Keratinocyte (primary cell): ENCODE measurements around the gene RNH1. TPM values are rescaled to one million over a fixed set of nuclear protein-coding genes. Genes with fewer than 3 reads are reported as not detected.

Source experiments
- DNase-seq: peaks from one replicate; pipeline ENCODE4 v3.0.0-alpha.2; 2011; ENCODE audit warnings: low read depth, missing footprints, low spot score
- FAIRE-seq: peaks from 2 replicates; lab custom pipeline; 2011; peaks lifted over from hg19 to GRCh38; lab: Jason Lieb, UNC
- H2AFZ ChIP-seq: 2 replicates; pipeline ENCODE4 v1.6.0; 2012; ENCODE audit warnings: low read length, control low read depth, inconsistent platforms; ENCODE audit not compliant: control insufficient read depth
- H3K27ac ChIP-seq: 2 replicates; pipeline ENCODE4 v1.5.1; 2011; ENCODE audit warnings: low read length; ENCODE audit not compliant: control insufficient read depth, insufficient read depth
- H3K27me3 ChIP-seq: 3 replicates; pipeline ENCODE4 v1.6.0; 2011; ENCODE audit warnings: low read length; ENCODE audit not compliant: control insufficient read depth, insufficient read depth; ENCODE audit errors: extremely low read depth
- H3K36me3 ChIP-seq, 2 experiments: 2 replicates in 1 of 2; 3 replicates in 1 of 2; pipeline ENCODE4 v1.5.1; 2011; ENCODE audit warnings: low read length in 2 of 2, mild to moderate bottlenecking in 1 of 2; ENCODE audit not compliant: control insufficient read depth in 2 of 2, insufficient read depth in 2 of 2; ENCODE audit errors: extremely low read depth in 1 of 2
- H3K4me1 ChIP-seq: 3 replicates; pipeline ENCODE4 v1.5.1; 2011; ENCODE audit warnings: low read length; ENCODE audit not compliant: control insufficient read depth, insufficient read depth; ENCODE audit errors: extremely low read depth
- H3K4me2 ChIP-seq: 3 replicates; pipeline ENCODE4 v1.6.0; 2011; ENCODE audit warnings: low read depth, low read length; ENCODE audit not compliant: control insufficient read depth, insufficient read depth; ENCODE audit errors: extremely low read depth
- H3K4me3 ChIP-seq, 3 experiments: fragments of 200-600 bp in 1 of 3; sonication (generic) in 1 of 3; 2 replicates in 2 of 3; 3 replicates in 1 of 3; pipeline ENCODE4 v1.5.1; 2011 to 2016; ENCODE audit warnings: low read length in 3 of 3, mild to moderate bottlenecking in 3 of 3, control low read depth in 2 of 3, inconsistent platforms in 1 of 3, low read depth in 1 of 3, mixed read lengths in 1 of 3, mixed run types in 1 of 3, moderate library complexity in 1 of 3; ENCODE audit not compliant: control insufficient read depth in 2 of 3, insufficient read depth in 2 of 3; ENCODE audit errors: extremely low read depth in 1 of 3
- H3K79me2 ChIP-seq: 2 replicates; pipeline ENCODE4 v1.6.0; 2012; ENCODE audit warnings: low read length; ENCODE audit not compliant: control insufficient read depth, insufficient read depth
- H3K9ac ChIP-seq: 3 replicates; pipeline ENCODE4 v1.6.0; 2011; ENCODE audit warnings: low read length; ENCODE audit not compliant: control insufficient read depth, insufficient read depth; ENCODE audit errors: extremely low read depth
- H3K9me1 ChIP-seq: 3 replicates; pipeline ENCODE4 v1.6.0; 2011; ENCODE audit warnings: low read length; ENCODE audit not compliant: control insufficient read depth, insufficient read depth; ENCODE audit errors: extremely low read depth
- H3K9me3 ChIP-seq: 2 replicates; pipeline ENCODE4 v1.5.1; 2012; ENCODE audit warnings: low read depth, low read length; ENCODE audit not compliant: control insufficient read depth
- H4K20me1 ChIP-seq: 3 replicates; pipeline ENCODE4 v1.6.0; 2011; ENCODE audit warnings: low read length; ENCODE audit not compliant: control insufficient read depth, insufficient read depth; ENCODE audit errors: extremely low read depth
- CTCF ChIP-seq, 3 experiments: IDR thresholded peaks in 1 of 3; conservative IDR thresholded peaks in 1 of 3; optimal IDR thresholded peaks in 1 of 3; 2 replicates in 2 of 3; 3 replicates in 1 of 3; pipeline versions ENCODE3 to v1.5.1; 2011; ENCODE audit warnings: low read length in 3 of 3, mild to moderate bottlenecking in 3 of 3, moderate library complexity in 2 of 3, control low read depth in 1 of 3, inconsistent platforms in 1 of 3; ENCODE audit not compliant: insufficient read depth in 2 of 3; ENCODE audit errors: extremely low read depth in 1 of 3
- EZH2 ChIP-seq: IDR thresholded peaks from one replicate; pipeline ENCODE4 v1.6.1; 2012; ENCODE audit warnings: inconsistent platforms, mild to moderate bottlenecking, low read length, moderate library complexity
- dilution Hi-C: fragments of 300-500 bp; cut with MboI; formaldehyde crosslinking; loops from one replicate; pipeline ENCODE4 v1.7.0; 2020; ENCODE audit warnings: low sequenced_read_pairs; ENCODE audit not compliant: extremely low pct_ligation_motif_present
- polyA plus RNA-seq, 5 experiments: library from polyadenylated mRNA; depleted of rRNA in 3 of 5; stranded (reverse) in 3 of 5; stranded (forward) in 1 of 5; unstranded in 1 of 5; fragments of >200 nt; gene quantifications; 1 replicate in 1 of 5; 2 replicates in 3 of 5; 3 replicates in 1 of 5; pipeline versions ENCODE4 v1.2.1 to v1.2.3, GENCODE V29; 2011 to 2012; ENCODE audit warnings: missing spikeins in 2 of 5, low read depth in 1 of 5, low replicate concordance in 1 of 5

The RNH1 gene
- polyA plus RNA-seq, 1 donor (not counting 4 experiments of a cell fraction or from before 2014, with no cell fraction given): 92.0 TPM

- DNase-seq: no peak
- H3K36me3 ChIP-seq: peaks cover 15 to 26% of the 10 kb centered on the region in 2 experiments
- no peak for FAIRE-seq
- TF ChIP-seq EZH2 (no peak), CTCF (optimal IDR thresholded peaks at IDR 0.05 in 1 of 3, IDR thresholded peaks at IDR 0.05 in 1 of 3, conservative IDR thresholded peaks at IDR 0.05 in 1 of 3; ENCODE audit: extremely low read depth in 1 of 3, insufficient read depth in 2 of 3, low read length in 3 of 3) (no peak)
- no peaks in the 10 kb centered on the region for H4K20me1 ChIP-seq
- H3K9ac ChIP-seq: no peak overlapping the region
- no peak overlapping the region for H3K4me2 ChIP-seq
- H3K9me1 ChIP-seq: no peaks in the 10 kb centered on the region
- dilution Hi-C loops: no loop called here
- no peaks in the 10 kb centered on the region for H3K9me3 ChIP-seq
- H3K27ac ChIP-seq: no peak overlapping the region
- no peak overlapping the region for H2AFZ ChIP-seq
- no peaks in the 10 kb centered on the region for H3K27me3 ChIP-seq
- peaks cover 78% of the 10 kb centered on the region for H3K79me2 ChIP-seq
- H3K4me1 ChIP-seq: peaks cover 10% of the 10 kb centered on the region
- H3K4me3 ChIP-seq: no peak overlapping the region
These were observed 53.0 kb downstream of the RNH1 start for GRCh38 chr11:454043-454442.

GRCh38 chr11:453564-453963 lies 53.5 kb downstream of the RNH1 start:
- peaks cover 14% of the 10 kb centered on the region for H3K4me1 ChIP-seq
- H3K27me3 ChIP-seq: no peaks in the 10 kb centered on the region
- FAIRE-seq: no peak
- no peak overlapping the region for H3K9ac ChIP-seq
- DNase-seq: no peak
- H3K79me2 ChIP-seq: peaks cover 73% of the 10 kb centered on the region
- H3K36me3 ChIP-seq: peaks cover 15 to 23% of the 10 kb centered on the region in 2 experiments
- TF ChIP-seq EZH2: no peak
- no peak for TF ChIP-seq CTCF (optimal IDR thresholded peaks at IDR 0.05 in 1 of 3, IDR thresholded peaks at IDR 0.05 in 1 of 3, conservative IDR thresholded peaks at IDR 0.05 in 1 of 3; ENCODE audit: extremely low read depth in 1 of 3, insufficient read depth in 2 of 3, low read length in 3 of 3)
- dilution Hi-C loops: no loop called here
- H3K27ac ChIP-seq: no peak overlapping the region
- no peak overlapping the region for H3K4me3 ChIP-seq
- H2AFZ ChIP-seq: no peak overlapping the region
- no peaks in the 10 kb centered on the region for H4K20me1 ChIP-seq
- no peak overlapping the region for H3K4me2 ChIP-seq
- no peaks in the 10 kb centered on the region for H3K9me3 ChIP-seq
- H3K9me1 ChIP-seq: no peaks in the 10 kb centered on the region
